Brain microvascular endothelial cell (primary cell): ENCODE measurements around the gene LYPD6.

ENCODE experiments used
- DNase-seq: peaks from one replicate; pipeline ENCODE4 v3.0.0-alpha.2; 2020
- H3K27ac ChIP-seq: fragments of 250-450 bp; sonication (Bioruptor Pico); 2 replicates; pipeline ENCODE4 v1.5.1; 2020; ENCODE audit warnings: mild to moderate bottlenecking, moderate library complexity
- H3K27me3 ChIP-seq: fragments of 250-450 bp; sonication (Bioruptor Pico); replicated peaks from 2 replicates; pipeline ENCODE4 v1.5.1; 2020; ENCODE audit warnings: mild to moderate bottlenecking
- H3K36me3 ChIP-seq: fragments of 250-450 bp; sonication (Bioruptor Pico); replicated peaks from 2 replicates; pipeline ENCODE4 v1.5.1; 2020; ENCODE audit warnings: mild to moderate bottlenecking
- H3K4me3 ChIP-seq: 2 replicates; pipeline ENCODE4 v1.5.1; 2011; ENCODE audit warnings: low read depth, mild to moderate bottlenecking, control low read depth, low read length, moderate library complexity
- CTCF ChIP-seq: IDR thresholded peaks from 2 replicates; pipeline ENCODE4 v1.5.1; 2011; ENCODE audit warnings: low read depth, mild to moderate bottlenecking, moderate library complexity, low read length, control low read depth, inconsistent platforms; ENCODE audit errors: missing control alignments
- in situ Hi-C: cut with HindIII; loops from 2 replicates; pipeline ENCODE4 v1.10.0; 2017; ENCODE audit warnings: low sequenced_read_pairs, low pct_ligation_motif_present

Gene LYPD6

GRCh38 chr2:149353421-149353820 is 23.0 kb downstream of the LYPD6 start:
- no peak overlapping the region for H3K4me3 ChIP-seq
- DNase-seq = no peak
- H3K36me3 ChIP-seq = no peaks in the 10 kb centered on the region
- H3K27me3 ChIP-seq = no peaks in the 10 kb centered on the region
- in situ Hi-C loops = no loop called here
- no peak for TF ChIP-seq CTCF
- no peak overlapping the region for H3K27ac ChIP-seq

- DNase-seq = no peak
- H3K27me3 ChIP-seq = no peaks in the 10 kb centered on the region
- H3K4me3 ChIP-seq = no peak overlapping the region
- in situ Hi-C loops = no loop called here
- H3K27ac ChIP-seq = no peak overlapping the region
- TF ChIP-seq CTCF = no peak
- H3K36me3 ChIP-seq = no peaks in the 10 kb centered on the region
Observed at GRCh38 chr2:149355716-149356422, 25.5 kb downstream of the LYPD6 start.

DNA sequence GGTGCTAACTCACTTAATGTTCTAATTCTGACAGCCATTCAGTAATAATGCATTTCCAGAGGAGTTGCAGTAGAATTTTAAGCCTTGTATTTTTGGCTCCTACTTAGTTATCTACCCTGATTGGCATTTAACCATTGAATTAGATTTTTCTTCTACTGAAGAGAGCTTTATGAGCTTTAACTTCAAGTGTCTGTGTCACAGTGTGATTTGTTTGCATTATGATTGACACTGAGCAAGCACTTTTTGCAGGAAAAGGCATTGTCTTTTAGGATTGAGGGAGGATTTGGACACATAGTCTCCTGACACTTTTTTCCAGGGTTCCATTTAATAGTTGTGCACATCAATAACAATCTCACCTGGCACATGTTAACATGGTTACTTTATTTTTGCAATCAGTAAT is 26.7 kb downstream of the LYPD6 start:
- Histone ChIP-seq H3K27me3 (no peaks in the 10 kb centered on the region), H3K4me3 (no peak overlapping the region), H3K36me3 (no peaks in the 10 kb centered on the region), H3K27ac (no peak overlapping the region)
- in situ Hi-C loops = no loop called here
- TF ChIP-seq CTCF = no peak
- no peak for DNase-seq

- in situ Hi-C loops = no loop called here
- Histone ChIP-seq H3K36me3 (no peaks in the 10 kb centered on the region), H3K4me3 (no peak overlapping the region), H3K27ac (no peak overlapping the region), H3K27me3 (no peaks in the 10 kb centered on the region)
- no peak for DNase-seq
- no peak for TF ChIP-seq CTCF
Observed at GRCh38 chr2:149360106-149360505, 29.7 kb downstream of the LYPD6 start.

DNA sequence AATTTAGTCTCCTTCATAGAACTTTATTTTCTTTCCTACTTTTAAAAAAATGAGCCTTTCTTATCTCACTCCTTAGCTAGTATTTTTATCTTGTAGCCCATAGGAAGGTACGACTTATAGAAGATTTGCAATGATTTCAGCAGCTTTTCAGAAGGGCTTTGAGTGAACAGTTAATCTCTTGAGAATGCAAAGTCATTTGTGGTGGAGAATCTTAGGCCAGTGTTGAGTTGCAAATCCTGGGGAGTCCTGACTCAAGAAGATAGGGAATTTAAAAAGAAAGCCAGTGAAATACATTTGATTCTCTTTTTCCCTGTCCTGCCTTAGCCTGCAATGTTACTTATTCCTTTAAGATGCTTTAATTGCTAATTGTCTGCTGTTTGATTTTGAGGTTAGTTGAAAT is 33.6 kb downstream of the LYPD6 start:
- no peak overlapping the region for H3K4me3 ChIP-seq
- in situ Hi-C loops = no loop called here
- no peak overlapping the region for H3K27ac ChIP-seq
- no peaks in the 10 kb centered on the region for H3K36me3 ChIP-seq
- no peaks in the 10 kb centered on the region for H3K27me3 ChIP-seq
- DNase-seq = no peak
- no peak for TF ChIP-seq CTCF

DNA sequence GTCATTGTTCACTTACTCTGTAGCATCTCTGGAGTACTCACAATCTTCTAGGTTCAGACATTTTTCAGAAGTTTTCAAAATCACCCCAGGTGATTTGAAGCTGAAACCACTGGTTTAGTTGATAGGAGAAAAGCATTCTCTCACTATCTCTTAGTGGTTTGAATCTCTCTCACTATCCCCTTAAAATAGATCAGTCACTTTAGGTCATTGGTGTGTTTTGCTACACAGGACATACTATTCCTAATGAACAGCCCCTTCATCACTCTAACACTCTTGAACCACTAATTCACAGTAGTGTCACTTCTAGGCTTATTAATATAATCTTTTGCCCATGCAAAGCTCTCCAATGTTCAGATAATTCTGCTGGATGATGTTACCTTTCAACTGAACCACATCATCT is 34.5 kb downstream of the LYPD6 start:
- DNase-seq = no peak
- H3K27ac ChIP-seq = no peak overlapping the region
- H3K4me3 ChIP-seq = no peak overlapping the region
- H3K27me3 ChIP-seq = no peaks in the 10 kb centered on the region
- in situ Hi-C loops = no loop called here
- H3K36me3 ChIP-seq = no peaks in the 10 kb centered on the region
- no peak for TF ChIP-seq CTCF
